Panc1 (cell line): Measurements from ENCODE around the gene AKAP14.
"Not testable (repeated sequence)": the region's sequence is repeated elsewhere in the genome, so short reads cannot be mapped to it uniquely, and the experiment has no call there.

Experiments used
- POLR2AphosphoS5 ChIP-seq: IDR thresholded peaks from 2 replicates; pipeline ENCODE4 v1.6.1; 2012; ENCODE audit warnings: mild to moderate bottlenecking, low read depth, low read length, moderate library complexity
- SIN3A ChIP-seq: IDR thresholded peaks from 2 replicates; pipeline ENCODE4 v1.6.1; 2012; ENCODE audit warnings: low read depth, mild to moderate bottlenecking, low read length, moderate library complexity, borderline replicate concordance; ENCODE audit not compliant: insufficient read depth
- TCF7L2 ChIP-seq: IDR thresholded peaks from 2 replicates; pipeline ENCODE4 v1.6.1; 2011; ENCODE audit warnings: mild to moderate bottlenecking, low read depth, low read length, inconsistent platforms
- TF ChIP-seq, protein P1 (sequence below): fragments of 450-650 bp; IDR thresholded peaks from 2 replicates; pipeline ENCODE4 v1.5.1; 2017; ENCODE audit warnings: mild to moderate bottlenecking
- TF ChIP-seq, protein P2 (sequence below), 2 experiments: IDR thresholded peaks; 2 replicates each; pipeline ENCODE4 v1.6.1; 2011 to 2012; ENCODE audit warnings: low read depth in 2 of 2, control low read depth in 1 of 2, low read length in 1 of 2, mild to moderate bottlenecking in 1 of 2, moderate library complexity in 1 of 2; ENCODE audit not compliant: insufficient read depth in 1 of 2

DNA sequence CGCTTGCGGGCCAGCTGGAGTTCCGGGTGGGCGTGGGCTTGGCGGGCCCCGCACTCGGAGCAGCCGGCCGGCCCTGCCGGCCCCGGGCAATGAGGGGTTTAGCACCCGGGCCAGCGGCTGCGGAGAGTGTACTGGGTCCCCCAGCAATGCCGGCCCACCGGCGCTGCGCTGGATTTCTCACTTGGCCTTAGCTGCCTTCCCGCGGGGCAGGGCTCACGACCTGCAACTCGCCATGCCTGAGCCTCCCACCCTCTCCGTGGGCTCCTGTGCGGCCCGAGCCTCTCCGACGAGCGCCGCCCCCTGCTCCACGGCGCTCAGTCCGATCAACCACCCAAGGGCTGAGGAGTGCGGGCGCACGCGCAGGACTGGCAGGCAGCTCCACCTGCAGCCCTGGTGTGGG is 5.1 kb upstream of the AKAP14 start:
- not testable (repeated sequence) for TF ChIP-seq POLR2AphosphoS5, SIN3A, TCF7L2
- TF ChIP-seq, protein P1, sequence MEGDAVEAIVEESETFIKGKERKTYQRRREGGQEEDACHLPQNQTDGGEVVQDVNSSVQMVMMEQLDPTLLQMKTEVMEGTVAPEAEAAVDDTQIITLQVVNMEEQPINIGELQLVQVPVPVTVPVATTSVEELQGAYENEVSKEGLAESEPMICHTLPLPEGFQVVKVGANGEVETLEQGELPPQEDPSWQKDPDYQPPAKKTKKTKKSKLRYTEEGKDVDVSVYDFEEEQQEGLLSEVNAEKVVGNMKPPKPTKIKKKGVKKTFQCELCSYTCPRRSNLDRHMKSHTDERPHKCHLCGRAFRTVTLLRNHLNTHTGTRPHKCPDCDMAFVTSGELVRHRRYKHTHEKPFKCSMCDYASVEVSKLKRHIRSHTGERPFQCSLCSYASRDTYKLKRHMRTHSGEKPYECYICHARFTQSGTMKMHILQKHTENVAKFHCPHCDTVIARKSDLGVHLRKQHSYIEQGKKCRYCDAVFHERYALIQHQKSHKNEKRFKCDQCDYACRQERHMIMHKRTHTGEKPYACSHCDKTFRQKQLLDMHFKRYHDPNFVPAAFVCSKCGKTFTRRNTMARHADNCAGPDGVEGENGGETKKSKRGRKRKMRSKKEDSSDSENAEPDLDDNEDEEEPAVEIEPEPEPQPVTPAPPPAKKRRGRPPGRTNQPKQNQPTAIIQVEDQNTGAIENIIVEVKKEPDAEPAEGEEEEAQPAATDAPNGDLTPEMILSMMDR, result not testable (repeated sequence)
- TF ChIP-seq, protein P2, sequence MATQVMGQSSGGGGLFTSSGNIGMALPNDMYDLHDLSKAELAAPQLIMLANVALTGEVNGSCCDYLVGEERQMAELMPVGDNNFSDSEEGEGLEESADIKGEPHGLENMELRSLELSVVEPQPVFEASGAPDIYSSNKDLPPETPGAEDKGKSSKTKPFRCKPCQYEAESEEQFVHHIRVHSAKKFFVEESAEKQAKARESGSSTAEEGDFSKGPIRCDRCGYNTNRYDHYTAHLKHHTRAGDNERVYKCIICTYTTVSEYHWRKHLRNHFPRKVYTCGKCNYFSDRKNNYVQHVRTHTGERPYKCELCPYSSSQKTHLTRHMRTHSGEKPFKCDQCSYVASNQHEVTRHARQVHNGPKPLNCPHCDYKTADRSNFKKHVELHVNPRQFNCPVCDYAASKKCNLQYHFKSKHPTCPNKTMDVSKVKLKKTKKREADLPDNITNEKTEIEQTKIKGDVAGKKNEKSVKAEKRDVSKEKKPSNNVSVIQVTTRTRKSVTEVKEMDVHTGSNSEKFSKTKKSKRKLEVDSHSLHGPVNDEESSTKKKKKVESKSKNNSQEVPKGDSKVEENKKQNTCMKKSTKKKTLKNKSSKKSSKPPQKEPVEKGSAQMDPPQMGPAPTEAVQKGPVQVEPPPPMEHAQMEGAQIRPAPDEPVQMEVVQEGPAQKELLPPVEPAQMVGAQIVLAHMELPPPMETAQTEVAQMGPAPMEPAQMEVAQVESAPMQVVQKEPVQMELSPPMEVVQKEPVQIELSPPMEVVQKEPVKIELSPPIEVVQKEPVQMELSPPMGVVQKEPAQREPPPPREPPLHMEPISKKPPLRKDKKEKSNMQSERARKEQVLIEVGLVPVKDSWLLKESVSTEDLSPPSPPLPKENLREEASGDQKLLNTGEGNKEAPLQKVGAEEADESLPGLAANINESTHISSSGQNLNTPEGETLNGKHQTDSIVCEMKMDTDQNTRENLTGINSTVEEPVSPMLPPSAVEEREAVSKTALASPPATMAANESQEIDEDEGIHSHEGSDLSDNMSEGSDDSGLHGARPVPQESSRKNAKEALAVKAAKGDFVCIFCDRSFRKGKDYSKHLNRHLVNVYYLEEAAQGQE (IDR thresholded peaks at IDR 0.05; ENCODE audit: insufficient read depth in 1 of 2, low read depth in 2 of 2, low read length in 1 of 2), result not testable (repeated sequence)
